NCI-H460 (cell line): ENCODE measurements around the gene CDH13. TPM values are rescaled to one million over a fixed set of nuclear protein-coding genes. Genes with fewer than 3 reads are reported as not detected.

Experiments used
- DNase-seq: peaks from one replicate; pipeline ENCODE4 v3.0.0-alpha.2; 2016; ENCODE audit warnings: low read depth; ENCODE audit errors: extremely low read depth
- total RNA-seq: library from RNA; depleted of rRNA; stranded (reverse); fragments of >200 nt; shearing (Covaris generic); gene quantifications from 2 replicates; pipeline ENCODE4 v1.2.3, GENCODE V29; 2014

Gene CDH13
- total RNA-seq, 1 experiment from 2014 or later, result 123 TPM

DNA sequence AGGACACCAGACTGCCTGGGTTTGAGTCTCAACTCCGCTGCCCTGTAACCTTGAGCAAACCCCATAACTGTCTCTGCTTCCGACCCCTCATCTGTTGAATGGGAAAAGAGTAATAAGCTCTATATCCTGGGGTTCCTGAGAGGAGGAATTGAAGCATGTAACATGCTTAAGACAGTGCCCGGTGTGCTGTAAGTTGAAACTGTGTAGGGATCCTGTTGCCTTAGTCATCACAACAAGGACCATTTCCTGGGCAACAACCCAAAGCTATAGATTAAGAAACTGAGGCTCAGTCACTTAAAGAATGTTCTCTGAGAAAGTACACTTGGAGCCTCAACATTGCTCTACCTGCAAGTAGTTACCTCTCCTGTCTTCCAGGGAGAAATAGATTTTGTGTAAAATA lies 23.0 kb downstream of the CDH13 start:
- no peak for DNase-seq

- DNase-seq, result no peak
Measured at GRCh38 chr16:82650804-82651203, 24.0 kb downstream of the CDH13 start.

GRCh38 chr16:82651921-82652601 lies 25.3 kb downstream of the CDH13 start:
- no peak for DNase-seq

- no peak for DNase-seq
Measured at GRCh38 chr16:82652826-82653225, 26.1 kb downstream of the CDH13 start.

GRCh38 chr16:82653550-82654511 lies 27.1 kb downstream of the CDH13 start:
- DNase-seq, result peak; percentile 88

- DNase-seq, result peak; percentile 76
Measured at GRCh38 chr16:82655072-82655714, 28.4 kb downstream of the CDH13 start.

- no peak for DNase-seq
Measured at GRCh38 chr16:82655720-82656490, 29.1 kb downstream of the CDH13 start.

DNA sequence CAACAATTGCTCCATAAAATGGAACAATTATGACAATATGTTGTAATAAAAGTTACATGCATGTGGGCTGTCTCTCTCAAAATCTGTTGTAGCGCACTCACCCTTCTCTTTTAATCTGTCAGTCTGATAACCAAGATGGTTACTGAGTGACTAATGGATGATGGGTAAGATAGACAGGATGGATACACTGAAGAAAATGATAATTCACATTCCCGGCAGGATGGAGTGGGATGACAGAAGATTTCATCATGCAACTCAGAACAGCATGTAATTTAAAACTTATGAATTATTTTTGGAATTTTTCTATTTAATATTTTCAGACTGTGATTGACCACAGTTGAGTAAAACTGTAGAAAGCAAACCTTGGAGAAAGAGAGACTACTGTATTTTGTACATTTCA lies 30.5 kb downstream of the CDH13 start:
- DNase-seq, result peak; percentile 67

DNA sequence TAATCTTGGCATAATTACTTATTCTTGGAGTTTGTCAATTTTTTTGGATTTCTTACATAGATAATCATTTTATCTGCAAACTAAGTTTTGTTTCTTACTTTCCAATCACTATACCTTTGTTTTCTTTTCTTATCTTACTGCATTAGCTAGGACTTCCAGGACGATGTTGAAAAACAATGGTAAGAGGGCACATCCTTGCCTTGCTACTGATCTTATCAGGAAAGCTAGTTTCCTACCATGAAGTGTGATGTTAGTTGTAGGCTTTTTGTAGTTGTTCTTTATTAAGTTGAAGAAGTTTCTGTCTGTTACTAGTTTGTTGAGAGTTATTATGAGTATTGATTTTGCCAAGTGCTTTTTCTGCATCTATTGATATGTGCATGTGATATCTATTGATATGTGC lies 31.0 kb downstream of the CDH13 start:
- DNase-seq, result no peak

DNA sequence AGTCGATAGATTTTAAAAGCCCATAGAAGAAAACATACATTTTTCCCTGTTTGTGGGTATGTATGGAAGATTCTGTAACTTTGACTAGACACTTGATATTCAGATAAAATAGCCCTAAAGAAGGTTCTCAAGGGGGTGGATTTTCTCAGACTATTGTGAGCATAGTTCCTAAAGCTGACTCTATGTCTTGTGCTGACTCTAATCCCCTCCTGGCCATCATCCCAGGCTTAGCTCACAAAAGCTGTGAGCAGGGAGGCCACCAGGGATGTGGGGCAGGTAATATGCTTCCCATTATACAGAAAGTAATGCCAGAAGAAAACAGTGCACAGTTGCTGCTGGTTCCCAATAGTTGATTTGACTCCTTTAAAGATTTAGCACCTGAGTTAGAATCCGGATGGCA lies 32.0 kb downstream of the CDH13 start:
- no peak for DNase-seq

GRCh38 chr16:82660075-82660645 lies 33.4 kb downstream of the CDH13 start:
- DNase-seq, result no peak

DNA sequence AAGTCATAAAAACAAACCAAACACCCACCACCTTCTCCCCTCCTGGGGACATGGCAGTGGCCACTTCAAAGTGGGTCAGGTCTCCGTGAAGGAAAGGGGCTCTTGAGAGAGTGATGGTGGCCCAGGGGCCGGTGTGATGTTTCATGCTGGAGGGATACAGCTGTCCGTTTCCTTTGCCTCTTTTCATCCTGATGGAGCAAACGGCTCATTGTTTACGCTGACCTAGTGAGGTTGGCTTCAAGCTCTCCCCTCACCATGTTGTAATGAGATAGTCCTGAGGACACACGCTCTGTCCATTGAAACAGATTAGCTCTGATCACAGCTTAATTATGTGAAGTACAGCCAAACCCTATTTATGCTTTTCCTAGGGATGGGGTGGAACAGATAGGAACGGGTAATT lies 34.2 kb downstream of the CDH13 start:
- DNase-seq, result no peak

- no peak for DNase-seq
Measured at GRCh38 chr16:82664181-82664580, 37.4 kb downstream of the CDH13 start.

GRCh38 chr16:82665025-82665424 lies 38.3 kb downstream of the CDH13 start:
- no peak for DNase-seq

- DNase-seq, result no peak
Measured at GRCh38 chr16:82667437-82667836, 40.7 kb downstream of the CDH13 start.

GRCh38 chr16:82668094-82668493 lies 41.3 kb downstream of the CDH13 start:
- DNase-seq, result no peak

DNA sequence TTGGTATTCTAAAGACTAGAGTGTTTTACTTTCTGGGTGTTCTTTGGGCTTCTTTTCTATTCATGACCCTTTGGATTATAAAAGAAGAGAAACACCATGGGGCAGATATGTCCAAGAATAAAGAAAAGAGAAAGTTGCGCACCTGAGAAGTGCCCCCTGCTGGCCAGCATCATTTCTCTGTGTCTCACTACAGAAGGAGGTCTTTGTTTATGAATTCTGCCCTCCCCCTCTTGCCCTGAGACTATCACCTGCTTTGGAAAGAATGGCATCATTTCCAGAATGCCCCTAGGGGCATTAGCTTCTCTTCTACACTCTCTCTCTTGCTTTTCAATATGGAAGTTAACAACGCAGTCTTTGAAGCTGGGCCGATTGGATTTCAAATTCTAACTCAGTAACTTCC lies 45.0 kb downstream of the CDH13 start:
- DNase-seq, result no peak

DNA sequence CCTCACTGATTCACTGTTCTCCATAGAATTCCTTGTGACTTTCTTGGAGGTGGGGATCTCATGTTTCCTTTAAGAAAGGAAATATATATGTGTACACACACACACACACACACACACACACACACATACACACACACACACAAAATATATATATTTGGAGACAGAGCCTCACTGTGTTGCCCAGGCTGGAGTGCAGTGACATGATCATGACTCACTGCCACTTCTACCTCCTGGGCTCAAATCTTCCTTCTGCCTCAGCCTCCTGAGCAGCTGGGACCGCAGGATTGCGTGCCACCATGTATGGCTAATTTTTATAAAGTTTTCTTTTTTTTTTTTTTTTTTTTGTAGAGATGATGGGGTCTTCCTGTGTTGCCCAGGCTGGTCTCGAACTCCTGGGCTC lies 45.9 kb downstream of the CDH13 start:
- no peak for DNase-seq

DNA sequence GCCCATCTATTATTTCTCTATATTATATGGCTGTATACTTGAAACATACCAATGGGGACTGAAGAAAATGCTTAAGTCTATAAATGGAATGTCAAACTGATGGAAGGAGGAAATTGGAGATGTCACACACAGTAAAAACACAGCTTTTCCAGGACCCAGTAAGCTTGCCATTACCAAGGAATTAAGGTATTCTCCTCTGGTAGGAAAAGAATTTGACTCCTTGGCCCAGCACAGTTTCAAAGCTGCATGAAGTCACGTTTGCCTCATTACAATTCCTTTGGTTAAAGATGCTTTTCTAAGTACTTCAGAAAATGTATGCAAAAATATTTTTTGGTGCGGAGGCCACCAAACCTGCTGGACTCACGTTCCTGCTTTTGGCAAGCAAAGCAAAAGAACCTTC lies 48.5 kb downstream of the CDH13 start:
- no peak for DNase-seq

DNA sequence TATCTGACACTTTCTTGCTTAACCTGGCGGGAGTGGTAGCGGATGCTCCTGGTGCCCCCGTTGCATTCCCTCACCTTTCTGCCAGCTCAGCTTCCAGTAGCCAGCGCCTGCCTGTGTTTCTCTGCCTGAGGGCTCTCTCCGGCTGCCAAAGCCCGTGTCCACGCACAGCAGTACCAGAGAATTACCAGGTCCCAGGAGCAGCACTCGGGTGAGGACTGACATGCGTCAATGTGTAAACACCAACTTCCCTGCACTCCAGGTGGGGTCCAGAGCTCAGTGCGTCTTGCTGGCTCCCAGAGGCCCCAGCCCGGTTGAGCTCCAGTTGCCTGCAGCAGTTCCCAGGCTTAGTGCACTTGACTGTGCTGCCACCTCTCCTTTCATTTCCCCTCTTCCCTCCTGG lies 54.8 kb downstream of the CDH13 start:
- DNase-seq, result peak; percentile 92
